NCI-H1694 treated with DMSO at 0.1 percent for 48 hours (cell line): ENCODE data around the gene SFI1.
"Not testable (repeated sequence)": the region's sequence is repeated elsewhere in the genome, so short reads cannot be mapped to it uniquely, and the experiment has no call there.

Experiments
- DNase-seq: peaks from one replicate; lab custom pipeline; 2025; lab: John Stamatoyannopoulos, UW

SFI1 gene

GRCh38 chr22:31493355-31493754 lies 3.0 kb upstream of the SFI1 start:
- DNase-seq: not testable (repeated sequence)

GRCh38 chr22:31495343-31495742 lies 993 bp upstream of the SFI1 start:
- DNase-seq: no peak

- no peak for DNase-seq
These were observed 405 bp downstream of the SFI1 start for GRCh38 chr22:31496735-31497146.

- DNase-seq: no peak
These were observed 1.0 kb downstream of the SFI1 start for GRCh38 chr22:31497148-31497938.

GRCh38 chr22:31501738-31502137 lies 5.4 kb downstream of the SFI1 start:
- no peak for DNase-seq

GRCh38 chr22:31503211-31503964 lies 7.1 kb downstream of the SFI1 start:
- no peak for DNase-seq

GRCh38 chr22:31504282-31504681 lies 7.9 kb downstream of the SFI1 start:
- no peak for DNase-seq

GRCh38 chr22:31507517-31507916 lies 11.2 kb downstream of the SFI1 start:
- not testable (repeated sequence) for DNase-seq

- no peak for DNase-seq
These were observed 12.2 kb downstream of the SFI1 start for GRCh38 chr22:31508536-31508935.

- DNase-seq: no peak
These were observed 12.9 kb downstream of the SFI1 start for GRCh38 chr22:31509061-31509762.

- no peak for DNase-seq
These were observed 23.7 kb downstream of the SFI1 start for GRCh38 chr22:31520051-31520450.

- DNase-seq: not testable (repeated sequence)
These were observed 27.8 kb downstream of the SFI1 start for GRCh38 chr22:31524132-31524531.

GRCh38 chr22:31526270-31526669 lies 29.9 kb downstream of the SFI1 start:
- no peak for DNase-seq

GRCh38 chr22:31530823-31531195 lies 34.5 kb downstream of the SFI1 start:
- DNase-seq: no peak

GRCh38 chr22:31532060-31532459 lies 35.7 kb downstream of the SFI1 start:
- no peak for DNase-seq

GRCh38 chr22:31533374-31533773 lies 37.0 kb downstream of the SFI1 start:
- no peak for DNase-seq

- DNase-seq: no peak
These were observed 40.7 kb downstream of the SFI1 start for GRCh38 chr22:31537019-31537535.

- no peak for DNase-seq
These were observed 42.5 kb downstream of the SFI1 start for GRCh38 chr22:31538815-31539214.

- DNase-seq: not testable (repeated sequence)
These were observed 43.8 kb downstream of the SFI1 start for GRCh38 chr22:31540166-31540565.

GRCh38 chr22:31540966-31541365 lies 44.6 kb downstream of the SFI1 start:
- DNase-seq: no peak

GRCh38 chr22:31544481-31545480 lies 48.4 kb downstream of the SFI1 start:
- DNase-seq: no peak
